ENCODE data around the gene RAPH1. TPM values are rescaled to one million over a fixed set of nuclear protein-coding genes. Genes with fewer than 3 reads are reported as not detected.

RAPH1 gene
- total and polyA plus RNA-seq, 9 of the 15 experiments (the other 6 are each of a cell fraction or from before 2014, with no cell fraction given) = 0.07 to 0.71 (median 0.27) TPM

- TF ChIP-seq, protein P1, sequence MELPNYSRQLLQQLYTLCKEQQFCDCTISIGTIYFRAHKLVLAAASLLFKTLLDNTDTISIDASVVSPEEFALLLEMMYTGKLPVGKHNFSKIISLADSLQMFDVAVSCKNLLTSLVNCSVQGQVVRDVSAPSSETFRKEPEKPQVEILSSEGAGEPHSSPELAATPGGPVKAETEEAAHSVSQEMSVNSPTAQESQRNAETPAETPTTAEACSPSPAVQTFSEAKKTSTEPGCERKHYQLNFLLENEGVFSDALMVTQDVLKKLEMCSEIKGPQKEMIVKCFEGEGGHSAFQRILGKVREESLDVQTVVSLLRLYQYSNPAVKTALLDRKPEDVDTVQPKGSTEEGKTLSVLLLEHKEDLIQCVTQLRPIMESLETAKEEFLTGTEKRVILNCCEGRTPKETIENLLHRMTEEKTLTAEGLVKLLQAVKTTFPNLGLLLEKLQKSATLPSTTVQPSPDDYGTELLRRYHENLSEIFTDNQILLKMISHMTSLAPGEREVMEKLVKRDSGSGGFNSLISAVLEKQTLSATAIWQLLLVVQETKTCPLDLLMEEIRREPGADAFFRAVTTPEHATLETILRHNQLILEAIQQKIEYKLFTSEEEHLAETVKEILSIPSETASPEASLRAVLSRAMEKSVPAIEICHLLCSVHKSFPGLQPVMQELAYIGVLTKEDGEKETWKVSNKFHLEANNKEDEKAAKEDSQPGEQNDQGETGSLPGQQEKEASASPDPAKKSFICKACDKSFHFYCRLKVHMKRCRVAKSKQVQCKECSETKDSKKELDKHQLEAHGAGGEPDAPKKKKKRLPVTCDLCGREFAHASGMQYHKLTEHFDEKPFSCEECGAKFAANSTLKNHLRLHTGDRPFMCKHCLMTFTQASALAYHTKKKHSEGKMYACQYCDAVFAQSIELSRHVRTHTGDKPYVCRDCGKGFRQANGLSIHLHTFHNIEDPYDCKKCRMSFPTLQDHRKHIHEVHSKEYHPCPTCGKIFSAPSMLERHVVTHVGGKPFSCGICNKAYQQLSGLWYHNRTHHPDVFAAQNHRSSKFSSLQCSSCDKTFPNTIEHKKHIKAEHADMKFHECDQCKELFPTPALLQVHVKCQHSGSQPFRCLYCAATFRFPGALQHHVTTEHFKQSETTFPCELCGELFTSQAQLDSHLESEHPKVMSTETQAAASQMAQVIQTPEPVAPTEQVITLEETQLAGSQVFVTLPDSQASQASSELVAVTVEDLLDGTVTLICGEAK (IDR thresholded peaks at IDR 0.05) = no peak
- TF ChIP-seq, protein P1 (CRISPR knock-in tag; IDR thresholded peaks at IDR 0.05) = no peak
- TF ChIP-seq MCM3 (IDR thresholded peaks at IDR 0.05) (no peak), ZBTB8A (IDR thresholded peaks at IDR 0.05; ENCODE audit: partially characterized antibody) (no peak), TFE3 (CRISPR knock-in tag; IDR thresholded peaks at IDR 0.05) (no peak), CHAMP1 (IDR thresholded peaks at IDR 0.05) (no peak), ZNF57 (CRISPR knock-in tag; IDR thresholded peaks at IDR 0.05) (no peak)
Observed at GRCh38 chr2:203379156-203379555, 155.9 kb downstream of the RAPH1 start (continued).

All from K562 (cell line).